ENCODE measurements around the gene PLB1.

- TF ChIP-seq POLR2AphosphoS5 (IDR thresholded peaks at IDR 0.05; ENCODE audit: low read depth) (no peak), CTCF (conservative IDR thresholded peaks at IDR 0.05; ENCODE audit: low read depth in 2 of 2) (no peak), EZH2phosphoT487 (IDR thresholded peaks at IDR 0.05; ENCODE audit: unreplicated experiment) (no peak), ZNF331 (CRISPR knock-in tag; IDR thresholded peaks at IDR 0.05; ENCODE audit: low read depth) (no peak), CREB1 (CRISPR knock-in tag; IDR thresholded peaks at IDR 0.05; ENCODE audit: low read depth) (no peak), EZH2 (IDR thresholded peaks at IDR 0.05; ENCODE audit: low read depth, unreplicated experiment) (no peak), JUNB (IDR thresholded peaks at IDR 0.05; ENCODE audit: unreplicated experiment) (no peak), STAT1 (IDR thresholded peaks at IDR 0.05; ENCODE audit: unreplicated experiment) (no peak)
- TF ChIP-seq, protein P1, sequence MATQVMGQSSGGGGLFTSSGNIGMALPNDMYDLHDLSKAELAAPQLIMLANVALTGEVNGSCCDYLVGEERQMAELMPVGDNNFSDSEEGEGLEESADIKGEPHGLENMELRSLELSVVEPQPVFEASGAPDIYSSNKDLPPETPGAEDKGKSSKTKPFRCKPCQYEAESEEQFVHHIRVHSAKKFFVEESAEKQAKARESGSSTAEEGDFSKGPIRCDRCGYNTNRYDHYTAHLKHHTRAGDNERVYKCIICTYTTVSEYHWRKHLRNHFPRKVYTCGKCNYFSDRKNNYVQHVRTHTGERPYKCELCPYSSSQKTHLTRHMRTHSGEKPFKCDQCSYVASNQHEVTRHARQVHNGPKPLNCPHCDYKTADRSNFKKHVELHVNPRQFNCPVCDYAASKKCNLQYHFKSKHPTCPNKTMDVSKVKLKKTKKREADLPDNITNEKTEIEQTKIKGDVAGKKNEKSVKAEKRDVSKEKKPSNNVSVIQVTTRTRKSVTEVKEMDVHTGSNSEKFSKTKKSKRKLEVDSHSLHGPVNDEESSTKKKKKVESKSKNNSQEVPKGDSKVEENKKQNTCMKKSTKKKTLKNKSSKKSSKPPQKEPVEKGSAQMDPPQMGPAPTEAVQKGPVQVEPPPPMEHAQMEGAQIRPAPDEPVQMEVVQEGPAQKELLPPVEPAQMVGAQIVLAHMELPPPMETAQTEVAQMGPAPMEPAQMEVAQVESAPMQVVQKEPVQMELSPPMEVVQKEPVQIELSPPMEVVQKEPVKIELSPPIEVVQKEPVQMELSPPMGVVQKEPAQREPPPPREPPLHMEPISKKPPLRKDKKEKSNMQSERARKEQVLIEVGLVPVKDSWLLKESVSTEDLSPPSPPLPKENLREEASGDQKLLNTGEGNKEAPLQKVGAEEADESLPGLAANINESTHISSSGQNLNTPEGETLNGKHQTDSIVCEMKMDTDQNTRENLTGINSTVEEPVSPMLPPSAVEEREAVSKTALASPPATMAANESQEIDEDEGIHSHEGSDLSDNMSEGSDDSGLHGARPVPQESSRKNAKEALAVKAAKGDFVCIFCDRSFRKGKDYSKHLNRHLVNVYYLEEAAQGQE (IDR thresholded peaks at IDR 0.05; ENCODE audit: unreplicated experiment) = no peak
- TF ChIP-seq, protein P2, sequence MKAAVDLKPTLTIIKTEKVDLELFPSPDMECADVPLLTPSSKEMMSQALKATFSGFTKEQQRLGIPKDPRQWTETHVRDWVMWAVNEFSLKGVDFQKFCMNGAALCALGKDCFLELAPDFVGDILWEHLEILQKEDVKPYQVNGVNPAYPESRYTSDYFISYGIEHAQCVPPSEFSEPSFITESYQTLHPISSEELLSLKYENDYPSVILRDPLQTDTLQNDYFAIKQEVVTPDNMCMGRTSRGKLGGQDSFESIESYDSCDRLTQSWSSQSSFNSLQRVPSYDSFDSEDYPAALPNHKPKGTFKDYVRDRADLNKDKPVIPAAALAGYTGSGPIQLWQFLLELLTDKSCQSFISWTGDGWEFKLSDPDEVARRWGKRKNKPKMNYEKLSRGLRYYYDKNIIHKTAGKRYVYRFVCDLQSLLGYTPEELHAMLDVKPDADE (IDR thresholded peaks at IDR 0.05) = no peak
These were observed 49.8 kb downstream of the PLB1 start for GRCh38 chr2:28545590-28546200.
